Measurements from ENCODE around the gene TSHZ2.
"Not testable (repeated sequence)": the region's sequence is repeated elsewhere in the genome, so short reads cannot be mapped to it uniquely, and the experiment has no call there.

TSHZ2 gene

DNA sequence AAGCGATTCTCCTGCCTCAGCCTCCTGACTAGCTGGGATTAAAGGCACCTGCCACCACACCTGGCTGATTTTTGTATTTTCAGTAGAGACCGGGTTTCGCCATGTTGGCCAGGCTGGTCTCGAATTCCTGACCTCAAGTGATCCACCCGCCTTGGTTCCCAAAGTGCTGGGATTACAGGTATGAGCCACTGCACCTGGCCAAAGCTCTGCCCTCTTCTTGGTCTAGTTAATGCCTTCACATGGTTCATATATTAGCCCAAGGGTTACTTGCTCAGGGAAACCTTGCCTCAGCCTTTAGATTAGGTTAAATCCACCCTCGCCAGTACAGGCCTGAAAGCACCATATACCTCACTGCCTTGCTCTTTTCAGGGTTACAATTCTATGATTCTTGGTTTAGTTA is 26.1 kb downstream of the TSHZ2 start:
- DNase-seq (ENCODE audit: low read depth) = no peak

DNA sequence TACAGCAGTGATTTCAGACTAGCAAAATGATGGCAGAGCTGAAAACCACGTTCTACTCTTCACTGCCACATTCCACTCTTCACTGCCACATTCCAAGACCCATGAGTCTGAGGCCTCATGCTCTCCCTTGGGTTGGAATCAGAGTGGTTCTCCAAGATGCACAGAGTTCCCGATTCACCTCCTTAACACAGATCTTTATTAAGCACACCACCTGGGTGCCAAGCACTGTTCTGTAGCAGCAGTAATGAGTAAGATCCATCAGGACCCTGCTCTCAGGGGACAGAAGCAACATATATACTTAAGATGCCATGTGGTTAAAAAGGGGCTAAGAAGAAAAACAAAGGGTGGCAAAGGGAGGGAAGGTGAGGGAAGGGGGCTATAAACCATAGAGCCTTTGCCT is 26.9 kb downstream of the TSHZ2 start:
- no peak for DNase-seq (ENCODE audit: low read depth)

DNA sequence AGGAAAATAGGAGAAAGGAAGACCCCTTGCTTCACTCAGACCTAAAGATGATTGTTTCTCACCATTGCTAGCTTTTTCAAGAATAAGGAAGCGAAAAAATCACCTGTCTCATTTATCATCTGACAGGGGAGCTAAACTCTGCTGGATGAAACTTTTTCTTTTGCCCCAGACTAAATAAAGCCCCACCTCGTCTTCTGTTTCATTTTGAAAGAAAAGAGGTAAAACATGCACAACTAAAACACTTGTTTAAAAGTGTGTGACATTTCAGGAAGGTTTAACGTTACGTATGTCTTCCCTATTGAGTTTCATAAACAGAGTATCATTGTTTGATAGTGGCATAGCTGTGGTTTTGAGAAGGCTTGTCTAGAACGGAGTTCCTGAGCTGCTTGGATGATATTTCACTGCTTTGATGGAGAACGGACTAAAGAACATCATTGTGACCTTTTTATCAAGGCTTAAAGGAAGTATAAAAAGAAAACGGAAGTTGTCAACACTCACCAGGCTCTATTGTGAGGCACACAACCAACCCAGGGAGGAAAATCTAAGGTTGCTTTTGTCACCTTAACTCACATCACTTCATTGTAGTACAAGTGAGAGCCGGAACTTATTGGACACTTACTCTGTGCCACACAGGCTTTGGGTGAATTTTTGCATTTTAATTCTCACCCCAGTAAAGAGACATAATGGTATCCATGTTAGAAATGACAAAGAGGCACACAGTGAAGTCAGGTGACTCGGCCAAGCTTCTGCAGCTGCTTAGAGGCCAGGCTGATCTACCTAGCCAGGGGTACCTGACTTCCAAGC is 29.5 kb downstream of the TSHZ2 start:
- DNase-seq (ENCODE audit: low read depth) = no peak

DNA sequence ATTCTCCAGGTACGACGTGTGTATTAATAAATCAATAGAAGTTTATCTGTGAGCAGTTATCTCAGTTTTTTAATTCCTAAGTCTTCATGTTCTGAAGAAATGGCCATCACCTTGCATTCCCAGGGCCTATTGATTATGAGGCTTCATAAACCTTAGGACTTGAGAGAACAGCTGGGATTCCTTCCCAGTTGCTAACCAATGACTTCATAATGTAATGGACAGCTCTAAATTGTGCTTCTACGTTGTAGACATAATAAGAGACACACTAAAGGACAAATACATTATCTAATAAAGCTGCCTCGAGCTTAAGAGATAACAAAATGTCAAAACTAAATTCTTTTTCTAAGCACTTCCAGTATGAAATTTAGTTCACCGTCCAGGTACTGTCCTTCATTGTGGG is 30.6 kb downstream of the TSHZ2 start:
- DNase-seq (ENCODE audit: low read depth) = no peak

DNA sequence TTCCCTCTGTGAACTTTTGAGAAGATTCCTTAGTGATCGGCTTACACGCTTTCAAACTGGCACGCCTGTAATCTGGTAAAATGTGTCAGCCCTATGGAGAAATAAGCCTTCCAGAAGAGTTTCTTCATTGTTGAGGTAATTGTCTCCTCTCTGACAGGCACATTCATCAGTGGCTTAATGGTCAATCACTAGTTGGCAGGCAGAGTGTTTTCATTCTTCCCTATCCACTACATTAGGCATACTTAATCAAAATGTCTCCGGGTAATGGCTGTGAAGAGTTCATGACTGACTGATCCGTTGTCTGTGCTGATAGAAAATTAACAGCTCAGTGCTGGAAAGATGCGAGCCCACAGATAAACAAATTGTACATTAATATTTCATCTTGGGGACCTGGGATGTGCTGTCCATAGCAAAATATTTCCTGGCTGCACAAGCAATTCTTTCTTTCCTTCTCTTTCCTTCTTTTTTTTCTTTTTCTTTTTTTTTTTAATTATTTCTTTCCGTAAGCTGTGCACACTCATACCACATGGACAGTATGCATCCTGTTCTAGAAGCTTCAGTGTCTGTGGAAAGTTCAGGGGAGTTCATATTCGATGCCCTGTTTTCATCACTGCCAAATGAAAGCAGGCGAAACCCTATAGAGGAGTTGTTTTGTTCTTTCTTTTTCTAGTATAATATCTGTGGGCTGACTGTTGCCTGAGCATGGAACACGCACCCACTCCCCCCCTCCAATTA is 31.4 kb downstream of the TSHZ2 start:
- DNase-seq (ENCODE audit: low read depth) = no peak

DNA sequence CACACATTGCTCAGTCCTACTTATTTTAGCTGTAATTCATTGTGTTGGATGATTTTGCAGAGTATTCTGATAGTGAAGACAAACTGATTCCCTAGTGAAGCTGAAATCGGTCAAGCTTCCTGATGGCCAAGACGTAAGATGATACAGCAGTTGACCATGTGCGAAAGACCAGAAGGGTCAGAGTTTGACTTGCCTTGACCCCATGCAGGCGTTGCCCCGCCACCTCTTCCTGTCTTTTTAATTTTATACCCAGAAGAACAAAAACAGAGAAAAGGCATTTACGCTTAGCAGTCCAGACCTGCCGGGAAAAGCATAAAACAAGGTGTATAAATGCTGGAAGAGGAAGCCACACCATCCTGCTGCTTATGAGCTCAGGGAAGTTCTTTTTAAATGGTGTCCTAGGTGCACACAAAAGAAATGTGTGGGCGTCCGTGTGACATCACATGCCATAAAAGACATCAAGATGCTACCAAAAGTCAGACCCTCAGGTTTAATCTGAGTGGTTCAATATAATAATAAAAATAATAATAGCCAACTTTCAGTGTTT is 32.2 kb downstream of the TSHZ2 start:
- DNase-seq (ENCODE audit: low read depth) = no peak

DNA sequence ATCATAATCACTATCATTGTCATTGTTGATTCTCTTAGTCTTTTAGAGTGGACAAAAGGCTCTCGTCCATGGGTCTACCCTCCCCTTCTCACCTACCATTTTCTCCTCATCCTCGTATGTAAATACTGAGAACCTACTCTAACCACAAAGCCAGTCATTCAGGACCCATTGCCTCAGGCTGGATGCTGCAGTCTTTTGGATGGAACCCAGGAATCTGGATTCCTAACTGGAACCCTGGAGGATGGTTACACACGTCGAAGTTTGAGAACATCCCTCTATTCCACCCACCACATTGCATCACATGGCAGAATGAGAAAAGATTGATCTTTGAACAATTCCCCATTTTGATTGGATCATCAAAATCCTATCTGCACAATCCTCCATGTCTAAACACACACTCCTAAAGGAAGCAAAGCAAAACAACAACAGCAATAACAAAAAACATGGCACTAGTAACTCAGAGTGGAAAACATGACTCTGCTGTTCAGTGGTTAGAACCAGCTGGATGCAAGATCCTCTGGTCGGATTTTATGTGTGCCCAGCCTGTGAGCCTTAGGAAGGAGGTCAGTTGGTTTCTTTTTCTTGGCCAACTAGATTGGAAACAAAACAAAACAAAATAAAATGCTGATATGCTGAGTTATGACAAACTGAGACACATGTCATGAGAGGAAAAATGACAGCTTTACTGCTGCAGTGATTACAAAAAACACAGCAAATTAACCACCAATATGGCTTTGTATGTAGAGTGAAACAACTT is 38.0 kb downstream of the TSHZ2 start:
- DNase-seq (ENCODE audit: low read depth) = no peak

DNA sequence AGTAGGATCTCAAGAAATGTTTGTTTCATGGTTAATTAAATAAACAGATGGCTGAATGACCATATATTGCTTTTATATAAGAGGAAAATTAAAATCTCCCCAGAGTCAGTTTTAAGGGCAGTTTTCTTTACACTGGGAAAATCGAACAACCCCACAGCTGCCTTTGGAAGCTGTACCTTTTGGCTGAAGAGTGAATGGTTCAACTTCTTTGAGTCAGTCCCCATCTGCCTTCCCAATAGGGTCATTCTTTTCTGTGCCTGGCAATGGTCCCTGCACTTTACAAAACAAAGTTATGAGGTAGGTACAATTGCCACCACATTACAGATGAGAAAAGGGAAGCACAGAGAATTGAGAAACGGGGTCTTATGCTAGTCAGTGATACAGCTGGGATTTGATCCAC is 39.5 kb downstream of the TSHZ2 start:
- no peak for DNase-seq (ENCODE audit: low read depth)

DNA sequence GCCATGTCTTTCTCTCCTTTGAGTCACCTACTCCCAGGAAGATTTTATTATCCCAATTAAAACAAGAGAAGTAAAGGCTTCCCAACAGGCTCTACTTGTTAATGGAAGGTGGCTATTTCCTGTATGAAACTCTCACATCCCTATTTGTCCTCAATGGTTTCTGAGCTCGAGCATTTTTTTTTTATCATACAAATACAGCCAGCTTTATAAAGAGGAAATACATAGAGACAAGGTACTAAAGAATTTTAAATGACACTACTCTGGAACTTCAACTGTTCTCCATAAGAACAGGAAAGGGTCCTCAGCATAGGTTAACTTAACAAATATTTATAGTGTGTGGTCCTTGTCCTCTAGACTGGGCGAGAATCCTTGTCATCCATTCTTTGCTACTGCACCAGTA is 41.0 kb downstream of the TSHZ2 start:
- DNase-seq (ENCODE audit: low read depth) = no peak

DNA sequence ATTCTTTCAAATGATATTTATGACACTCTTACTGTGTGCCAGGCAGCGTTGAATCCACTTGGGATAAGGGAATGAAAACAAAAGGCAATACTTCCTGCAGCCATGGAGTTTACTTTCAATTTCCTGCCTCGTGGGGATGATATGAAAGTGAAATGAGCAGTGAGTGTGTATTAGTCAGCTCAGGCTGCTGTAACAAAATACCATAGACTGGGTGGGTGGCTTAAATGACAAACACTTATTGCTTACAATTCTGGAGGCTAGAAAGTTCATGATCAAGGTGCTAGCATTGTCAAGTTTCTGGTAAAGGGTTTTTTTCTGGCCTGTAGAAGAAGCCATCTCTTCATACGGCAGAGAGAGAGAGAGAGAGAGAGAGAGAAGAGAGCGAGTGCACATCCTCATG is 41.7 kb downstream of the TSHZ2 start:
- no peak for DNase-seq (ENCODE audit: low read depth)

DNA sequence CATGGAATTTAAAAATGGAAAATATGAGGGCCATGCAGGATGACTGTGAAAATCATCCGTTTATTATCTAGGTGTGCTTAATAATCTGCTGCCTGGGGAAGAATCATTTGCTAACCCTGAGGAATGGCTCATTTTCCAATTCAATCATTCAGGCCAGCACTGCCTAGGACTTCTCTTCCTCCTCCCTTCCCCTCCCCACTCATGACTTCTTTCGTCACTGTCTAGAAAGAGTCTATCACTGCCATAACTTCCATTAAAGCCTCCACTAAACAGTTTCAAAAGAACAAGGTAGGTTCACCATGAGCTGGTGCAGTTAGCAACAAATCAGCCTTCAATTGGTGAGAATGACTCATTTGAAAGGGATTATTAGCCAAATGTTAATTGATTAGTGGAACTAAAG is 43.9 kb downstream of the TSHZ2 start:
- no peak for DNase-seq (ENCODE audit: low read depth)

DNA sequence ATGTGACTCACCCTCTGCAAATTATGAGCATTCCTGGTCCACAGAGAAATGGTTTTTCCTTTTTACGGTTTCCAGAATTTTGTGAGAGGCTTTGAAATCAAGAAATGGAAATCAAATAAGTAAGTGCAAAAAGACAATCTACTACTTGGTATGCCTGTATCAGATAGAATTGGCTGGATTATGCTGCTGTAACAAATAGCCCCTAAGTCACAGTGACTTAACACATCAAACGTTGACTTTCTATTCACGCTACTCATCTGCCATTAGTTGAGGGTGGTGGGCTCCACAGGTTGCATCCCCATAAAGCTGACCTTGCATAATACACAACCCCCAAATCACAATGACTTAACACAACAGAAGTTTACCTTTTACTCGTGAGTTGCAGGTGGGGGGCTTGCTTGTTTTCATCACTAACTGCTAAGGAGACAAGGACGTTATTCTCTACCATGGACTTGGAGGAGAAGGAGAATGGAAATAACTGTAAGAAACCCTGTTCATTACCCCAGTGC is 44.4 kb downstream of the TSHZ2 start:
- DNase-seq (ENCODE audit: low read depth) = no peak

DNA sequence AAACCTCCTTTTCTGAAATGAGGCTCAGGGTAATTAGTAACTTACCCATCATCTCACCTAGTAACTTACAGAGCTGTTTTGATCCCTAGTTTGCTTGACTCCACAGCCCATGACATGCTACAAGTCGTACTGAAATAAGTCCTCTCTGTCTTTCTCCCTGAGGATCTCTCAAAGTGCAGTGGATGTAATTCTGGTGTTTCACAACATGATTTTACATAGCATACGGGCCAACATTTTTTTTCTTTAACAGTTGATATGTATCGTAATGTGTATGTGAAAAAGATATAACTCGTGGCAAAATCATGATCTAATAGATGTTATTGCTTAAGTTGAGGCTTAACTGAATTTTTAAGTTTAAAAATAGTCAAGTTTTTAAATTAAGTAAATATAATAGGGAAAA is 45.0 kb downstream of the TSHZ2 start:
- DNase-seq (ENCODE audit: low read depth) = no peak

DNA sequence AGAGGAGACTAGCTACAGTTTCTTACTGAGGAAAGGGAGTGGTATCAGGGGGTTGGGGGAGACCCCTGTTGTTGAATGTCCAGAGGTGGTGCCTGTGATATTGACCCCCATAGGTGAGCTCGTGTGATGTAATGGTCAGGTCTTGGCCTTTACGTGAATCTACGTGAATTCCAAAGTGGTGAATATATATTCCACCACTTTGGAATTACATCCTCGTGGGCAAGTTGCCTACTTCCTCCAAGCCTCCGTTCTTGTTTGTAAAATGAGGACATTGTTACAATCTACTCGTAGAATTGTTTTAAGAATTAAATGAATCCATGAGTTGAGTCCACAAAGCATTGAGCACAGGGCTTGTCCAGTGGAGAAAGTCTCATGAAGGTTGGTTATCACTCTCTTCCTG is 47.3 kb downstream of the TSHZ2 start:
- DNase-seq (ENCODE audit: low read depth) = no peak

DNA sequence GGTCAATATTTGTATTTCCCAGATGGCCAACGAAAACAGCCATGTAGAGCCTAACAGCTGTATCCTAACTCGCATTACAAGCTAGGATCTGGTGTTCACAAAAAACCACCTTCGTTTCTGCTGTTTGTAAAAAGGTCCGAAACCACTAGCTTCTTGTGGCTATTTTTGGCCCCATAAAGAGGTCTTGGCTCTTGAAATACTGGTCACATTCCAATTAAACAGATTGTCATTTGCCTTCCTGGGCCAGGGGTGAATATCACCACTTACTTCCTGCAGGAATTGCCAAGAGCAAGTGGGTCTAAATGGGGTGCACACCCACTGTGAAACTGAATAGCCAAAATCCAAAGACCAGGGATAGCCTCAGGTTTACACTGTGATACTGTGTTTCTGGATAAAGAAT is 48.2 kb downstream of the TSHZ2 start:
- DNase-seq (ENCODE audit: low read depth) = no peak

DNA sequence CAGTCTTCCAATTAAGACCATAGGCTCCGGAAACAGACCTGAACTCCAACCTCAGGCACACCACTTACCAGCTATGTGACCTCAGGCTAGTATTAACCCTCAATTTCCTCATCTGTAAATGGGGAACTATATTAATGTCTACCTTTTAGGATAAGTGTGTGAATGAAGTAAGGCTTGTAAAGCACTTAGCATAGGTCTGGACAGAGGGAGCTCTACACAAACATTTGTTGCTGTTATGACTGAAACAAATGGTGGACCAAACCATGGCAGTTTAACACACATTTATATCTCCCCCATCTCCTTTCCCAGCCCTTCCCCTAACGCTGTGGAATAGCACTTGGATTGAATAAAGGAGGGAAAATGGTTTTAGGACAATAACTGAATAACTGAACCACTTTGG is 48.7 kb downstream of the TSHZ2 start:
- DNase-seq (ENCODE audit: low read depth) = no peak

DNA sequence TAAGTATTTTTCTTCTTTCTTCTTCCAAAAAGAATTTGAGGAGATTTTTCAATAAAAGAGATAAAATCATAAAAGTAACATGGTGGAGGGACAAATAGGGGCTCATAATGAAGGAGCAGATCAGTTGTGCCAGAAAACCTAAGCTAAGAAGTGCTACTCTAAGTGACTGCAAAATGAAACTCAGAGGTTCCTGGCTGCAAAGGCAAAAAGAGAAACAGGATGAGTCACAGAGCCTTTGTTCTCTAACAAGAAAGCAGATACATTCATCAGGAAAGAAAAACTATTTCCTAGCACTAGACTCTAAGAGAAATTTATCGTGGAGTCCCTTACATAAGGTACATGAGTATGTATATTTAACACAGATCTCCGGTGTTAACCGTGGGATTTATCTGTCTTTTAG is 49.8 kb downstream of the TSHZ2 start:
- no peak for DNase-seq (ENCODE audit: low read depth)

DNA sequence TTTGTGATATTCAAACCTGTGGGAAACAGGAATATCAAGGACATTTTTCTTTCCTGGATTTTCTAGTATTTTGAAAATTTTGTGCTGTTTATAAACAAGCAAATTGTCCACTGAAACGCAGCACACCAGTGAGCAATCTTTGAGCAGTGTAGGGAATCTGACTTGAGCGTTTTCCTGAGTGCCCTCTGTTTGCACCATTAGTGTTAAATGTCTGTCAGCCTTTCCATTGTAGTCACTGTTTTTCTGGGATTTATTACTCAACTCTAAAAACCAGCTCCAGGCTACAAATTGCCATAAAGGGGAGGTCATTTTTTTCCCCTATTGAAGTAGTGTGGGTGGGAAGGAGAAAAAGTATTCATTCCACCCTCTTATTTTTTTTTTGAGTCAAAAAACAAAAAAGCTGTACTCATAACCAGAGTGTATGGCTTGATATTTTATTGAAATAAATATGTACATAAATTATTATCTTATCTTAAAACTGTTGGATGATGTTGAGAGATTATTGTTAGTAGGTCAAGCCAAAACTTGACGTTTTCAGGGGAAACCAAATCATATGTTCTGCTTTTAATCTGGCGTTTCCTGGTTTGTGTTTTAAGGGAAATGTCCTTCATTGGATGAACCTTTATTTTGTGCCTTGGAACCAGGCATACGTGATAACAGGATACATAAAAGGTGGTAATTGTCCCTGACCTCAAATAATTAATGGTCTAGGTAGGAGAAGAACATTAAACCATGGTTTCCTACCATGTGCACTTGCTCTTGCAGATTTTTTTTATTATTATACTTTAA is 51.8 kb downstream of the TSHZ2 start:
- no peak for DNase-seq (ENCODE audit: low read depth)

DNA sequence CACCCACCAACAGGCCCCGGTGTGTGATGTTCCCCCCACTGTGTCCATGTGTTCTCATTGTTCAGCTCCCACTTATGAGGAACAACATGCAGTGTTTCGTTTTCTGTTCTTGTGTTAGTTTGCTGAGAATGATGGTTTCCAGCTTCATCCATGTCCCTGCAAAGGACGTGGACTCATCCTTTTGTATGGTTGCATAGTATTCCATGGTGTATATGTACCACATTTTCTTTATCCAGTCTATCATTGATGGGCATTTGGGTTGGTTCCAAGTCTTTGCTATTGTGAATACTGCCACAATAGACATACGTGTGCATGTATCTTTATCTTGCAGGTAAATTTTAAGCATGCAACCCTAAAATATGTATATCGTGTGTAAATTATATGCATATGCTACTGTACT is 52.5 kb downstream of the TSHZ2 start:
- DNase-seq (ENCODE audit: low read depth) = not testable (repeated sequence)

DNA sequence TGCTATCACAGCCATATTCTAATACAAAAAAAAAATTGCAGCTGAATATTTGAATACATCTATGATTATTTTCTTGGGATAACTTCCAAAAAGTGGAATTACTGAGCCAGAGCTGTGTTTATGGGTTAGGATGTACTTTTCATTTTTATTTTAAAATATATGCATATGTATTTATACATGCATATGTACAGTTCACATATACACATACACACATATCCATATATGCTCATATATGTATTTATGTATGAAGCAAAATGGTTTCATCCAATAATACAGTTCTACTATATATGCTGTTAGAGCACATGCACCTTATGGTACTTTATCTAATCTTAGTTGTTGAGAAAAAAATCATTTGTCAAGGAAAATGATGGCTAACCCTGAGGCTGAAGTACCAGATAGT is 54.9 kb downstream of the TSHZ2 start:
- DNase-seq (ENCODE audit: low read depth) = no peak

DNA sequence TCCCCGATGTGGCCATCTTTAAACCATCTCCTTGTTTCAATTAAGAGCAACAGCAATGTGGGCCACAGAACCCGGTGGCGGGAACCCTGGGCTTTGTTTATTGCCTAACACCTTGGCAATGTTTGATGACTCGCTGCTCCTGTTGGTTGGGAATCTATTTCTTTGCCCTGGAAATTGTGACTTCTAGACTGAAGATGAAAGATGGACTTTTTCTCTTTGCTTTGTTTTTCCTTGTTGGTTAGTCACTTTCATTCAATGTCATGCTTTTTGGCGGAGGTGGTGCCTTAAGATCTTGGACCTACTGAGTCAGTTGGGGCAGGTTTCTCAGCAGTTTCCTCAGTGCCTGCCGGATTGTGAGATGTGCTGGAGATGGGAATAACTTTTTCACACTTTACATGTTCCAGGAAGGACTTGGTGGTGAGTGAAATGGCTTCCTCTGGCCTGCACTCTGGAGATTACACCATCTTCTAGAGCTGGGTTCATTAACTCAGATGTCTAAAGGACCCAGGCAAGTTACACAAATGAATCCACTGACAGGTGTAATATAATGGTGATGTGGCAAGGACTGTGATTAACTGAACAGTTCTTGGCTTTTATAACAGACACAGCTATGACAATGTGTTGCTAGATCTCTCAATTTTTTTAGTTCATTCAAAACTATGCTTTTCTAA is 56.3 kb downstream of the TSHZ2 start:
- DNase-seq (ENCODE audit: low read depth) = no peak
